Transverse colon (tissue), 4 donors: ENCODE data around the gene PERM1. TPM values are rescaled to one million over a fixed set of nuclear protein-coding genes. Genes with fewer than 3 reads are reported as not detected.
"Not testable (repeated sequence)": the region's sequence is repeated elsewhere in the genome, so short reads cannot be mapped to it uniquely, and the experiment has no call there.

Source experiments
- DNase-seq: peaks from one replicate; pipeline ENCODE4 v3.0.0-alpha.2; 2019
- H3K27ac ChIP-seq, 4 donors: fragments of 200-600 bp; sonication (generic); 2 replicates each; pipeline ENCODE4 v1.5.1; 2016 to 2018; ENCODE audit warnings: inconsistent platforms in 4 of 4
- H3K27me3 ChIP-seq: fragments of 200-600 bp; sonication (generic); 2 replicates; pipeline ENCODE4 v1.5.1; 2017; ENCODE audit warnings: inconsistent platforms
- H3K36me3 ChIP-seq, 4 donors: fragments of 200-600 bp; sonication (generic); 2 replicates each; pipeline ENCODE4 v1.5.1; 2017 to 2019; ENCODE audit warnings: inconsistent platforms in 4 of 4
- H3K4me1 ChIP-seq, 4 donors: fragments of 200-600 bp; sonication (generic); 2 replicates each; pipeline ENCODE4 v1.5.1; 2017 to 2020; ENCODE audit warnings: inconsistent platforms in 4 of 4
- H3K4me3 ChIP-seq, 4 donors: fragments of 200-600 bp; sonication (generic); 1 replicate in 1 of 4; 2 replicates in 3 of 4; pipeline versions ENCODE4 v1.5.1 to v1.6.1; 2017 to 2019; ENCODE audit warnings: inconsistent platforms in 4 of 4
- H3K9me3 ChIP-seq, 2 donors: fragments of 200-600 bp; sonication (generic); 2 replicates each; pipeline ENCODE4 v1.5.1; 2017 to 2019; ENCODE audit warnings: inconsistent platforms in 2 of 2
- CTCF ChIP-seq, 5 experiments: fragments of 200-600 bp in 3 of 5; fragments of 450-650 bp in 2 of 5; sonication (generic) in 3 of 5; IDR thresholded peaks; 1 replicate in 2 of 5; 2 replicates in 3 of 5; pipeline ENCODE4 v1.5.1; 2016 to 2017; ENCODE audit warnings: antibody characterized with exemption in 5 of 5, inconsistent platforms in 3 of 5, mild to moderate bottlenecking in 2 of 5, moderate library complexity in 1 of 5
- EP300 ChIP-seq: sonication (generic); formaldehyde crosslinking; IDR thresholded peaks from one replicate; pipeline ENCODE4 v1.6.1; 2017; ENCODE audit warnings: antibody characterized with exemption, low read depth
- POLR2A ChIP-seq: fragments of 450-650 bp; IDR thresholded peaks from one replicate; pipeline ENCODE4 v1.6.1; 2016; ENCODE audit warnings: antibody characterized with exemption, mild to moderate bottlenecking, moderate library complexity
- POLR2AphosphoS5 ChIP-seq, 3 donors: sonication (generic); formaldehyde crosslinking; IDR thresholded peaks; one replicate each; pipeline ENCODE4 v1.6.1; 2016; ENCODE audit warnings: antibody characterized with exemption in 3 of 3
- WGBS, 2 donors: methylation state at CpG; one replicate each; pipeline ENCODE4 v1.1.5; 2018; ENCODE audit warnings: low coverage in 1 of 2; 5-methylcytosine and 5-hydroxymethylcytosine counted together
- in situ Hi-C, 4 donors: fragments of 200-750 bp; cut with MboI; loops; one replicate each; pipeline versions ENCODE4 v1.15.0 to v1.15.1; 2017; ENCODE audit warnings: low sequenced_read_pairs in 3 of 4, low pct_ligation_motif_present in 1 of 4, low pct_unique_long_range_greater_than_20kb in 1 of 4
- intact Hi-C: fragments of 100-400 bp; cut with DNase I; formaldehyde crosslinking; loops from one replicate; pipeline ENCODE4 v1.15.1; 2023; ENCODE audit warnings: low total_unique reads
- total RNA-seq, 4 donors: library from RNA; depleted of rRNA; stranded (reverse); fragments of >200 nt; gene quantifications; one replicate each; pipeline ENCODE4 v1.1.0, GENCODE V29; 2016

Gene PERM1
- total RNA-seq, 4 donors from 2014 or later: 0.14 TPM; not detected in 3

GRCh38 chr1:950268-950667 lies 31.6 kb downstream of the PERM1 start:
- TF ChIP-seq POLR2AphosphoS5 (IDR thresholded peaks at IDR 0.05) (no peak), POLR2A (no peak), CTCF (IDR thresholded peaks at IDR 0.05) (no peak), EP300 (no peak)
- H3K4me1 ChIP-seq: no peaks in the 10 kb centered on the region
- intact Hi-C loops (no loop called here), in situ Hi-C loops (no loop called here)
- H3K36me3 ChIP-seq: peaks cover 0 to 41% (median 15%) of the 10 kb centered on the region in 4 donors
- DNase-seq: no peak
- H3K27me3 ChIP-seq: no peaks in the 10 kb centered on the region
- H3K4me3 ChIP-seq: no peak overlapping the region
- H3K27ac ChIP-seq: no peak overlapping the region
- no peaks in the 10 kb centered on the region for H3K9me3 ChIP-seq
- WGBS, 2 donors: 93 to 100% methylated on average over 7 to 9 of the region's 9 CpGs

- TF ChIP-seq CTCF (IDR thresholded peaks at IDR 0.05) (no peak), POLR2AphosphoS5 (IDR thresholded peaks at IDR 0.05) (no peak), EP300 (no peak), POLR2A (no peak)
- Histone ChIP-seq H3K27ac (no peak overlapping the region), H3K4me3 (no peak overlapping the region), H3K27me3 (peaks cover 9% of the 10 kb centered on the region), H3K4me1 (peaks cover 0 to 7% (median 3%) of the 10 kb centered on the region in 4 donors), H3K36me3 (peaks cover 0 to 21% (median 5%) of the 10 kb centered on the region in 4 donors), H3K9me3 (no peaks in the 10 kb centered on the region)
- intact Hi-C loops: no loop called here
- in situ Hi-C loops: no loop called here
- WGBS, 2 donors: 92% methylated on average over 7 of the region's 15 CpGs; no CpG with 5 or more reads in 1 of the 2 donors
- DNase-seq: no peak
Measured at GRCh38 chr1:947958-948357, 33.9 kb downstream of the PERM1 start.

- DNase-seq, in situ Hi-C loops, H3K27ac ChIP-seq, H3K4me3 ChIP-seq, intact Hi-C loops, H3K9me3 ChIP-seq: not testable (repeated sequence)
- WGBS, 2 donors: 90% methylated on average over 13 of the region's 13 CpGs; no CpG with 5 or more reads in 1 of the 2 donors
- peaks cover 21% of the 10 kb centered on the region for H3K27me3 ChIP-seq
- H3K4me1 ChIP-seq: peaks cover 4 to 18% (median 14%) of the 10 kb centered on the region in 4 donors
- H3K36me3 ChIP-seq: peaks cover 0 to 10% (median 3%) of the 10 kb centered on the region in 4 donors
Measured at GRCh38 chr1:946811-947210, 35.1 kb downstream of the PERM1 start.

GRCh38 chr1:945688-946556 lies 36.0 kb downstream of the PERM1 start:
- 85% methylated on average over 29 of the region's 29 CpGs; no CpG with 5 or more reads in 1 of the 2 donors for WGBS, 2 donors
- H3K4me1 ChIP-seq: peaks cover 11 to 27% (median 23%) of the 10 kb centered on the region in 4 donors
- H3K4me3 ChIP-seq: no peak overlapping the region
- in situ Hi-C loops: no loop called here
- no peak for DNase-seq
- TF ChIP-seq CTCF (IDR thresholded peaks at IDR 0.05) (no peak), EP300 (no peak), POLR2A (no peak), POLR2AphosphoS5 (IDR thresholded peaks at IDR 0.05) (no peak)
- H3K36me3 ChIP-seq: peaks cover 0 to 5% (median 2%) of the 10 kb centered on the region in 4 donors
- intact Hi-C loops: no loop called here
- H3K27ac ChIP-seq: no peak overlapping the region
- H3K9me3 ChIP-seq: no peaks in the 10 kb centered on the region
- peaks cover 30% of the 10 kb centered on the region for H3K27me3 ChIP-seq
